NCI-H1930 (cell line): ENCODE results near the gene TMIGD2.

Source experiments
- DNase-seq, 2 experiments: peaks; one replicate each; lab custom pipeline; 2025; lab: John Stamatoyannopoulos, UW

Gene TMIGD2

DNA sequence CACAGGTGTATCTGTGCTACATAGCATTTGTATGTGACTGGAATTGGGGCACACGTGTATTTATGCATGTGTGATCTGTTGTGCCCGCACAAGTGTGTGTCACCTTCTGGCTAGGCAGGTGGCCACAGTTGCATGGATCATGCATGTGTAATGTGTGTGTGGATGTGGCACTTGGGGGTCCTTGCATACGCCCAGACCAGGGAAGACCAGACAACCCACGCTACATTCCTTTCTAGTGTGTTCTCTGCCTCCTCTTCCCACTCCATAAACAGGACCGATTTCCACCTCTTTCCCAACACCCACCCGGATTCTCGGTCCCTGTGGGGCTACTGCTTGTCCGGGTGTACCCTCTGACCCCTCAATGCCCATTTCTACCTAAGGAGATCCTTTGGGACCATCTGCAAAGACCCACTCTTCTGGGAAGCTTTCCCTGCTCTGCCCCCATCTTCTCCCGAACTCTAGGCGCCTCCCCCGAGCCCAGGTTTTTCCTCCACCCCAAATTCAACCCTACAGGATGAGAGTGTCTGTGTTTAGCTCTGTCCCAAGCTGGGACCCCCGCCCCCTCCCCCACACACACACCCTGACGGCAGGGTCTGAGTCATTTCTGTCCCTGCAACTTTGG is 24.1 kb upstream of the TMIGD2 start:
- no peak for DNase-seq

DNA sequence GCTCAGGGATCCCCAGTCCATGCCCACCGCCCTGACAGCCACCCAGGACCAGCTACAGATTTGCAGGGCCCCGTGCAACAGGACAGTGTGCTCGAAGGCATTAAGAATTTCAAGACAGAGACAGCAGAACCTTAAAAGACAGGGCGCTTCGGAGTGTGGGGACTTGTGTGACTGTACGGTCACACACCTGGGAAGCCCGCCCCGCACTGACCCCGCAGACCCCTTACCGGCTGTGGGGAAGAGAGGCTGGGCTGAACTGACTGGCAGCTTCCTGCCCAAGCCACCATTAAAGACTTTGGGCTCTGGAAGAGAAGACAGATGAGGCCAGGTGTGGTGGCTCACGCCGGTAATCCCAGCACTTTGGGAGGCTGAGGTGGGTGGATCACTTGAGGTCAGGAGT is 22.0 kb upstream of the TMIGD2 start:
- DNase-seq: no peak

GRCh38 chr19:4323692-4324091 is 21.5 kb upstream of the TMIGD2 start:
- DNase-seq: no peak

DNA sequence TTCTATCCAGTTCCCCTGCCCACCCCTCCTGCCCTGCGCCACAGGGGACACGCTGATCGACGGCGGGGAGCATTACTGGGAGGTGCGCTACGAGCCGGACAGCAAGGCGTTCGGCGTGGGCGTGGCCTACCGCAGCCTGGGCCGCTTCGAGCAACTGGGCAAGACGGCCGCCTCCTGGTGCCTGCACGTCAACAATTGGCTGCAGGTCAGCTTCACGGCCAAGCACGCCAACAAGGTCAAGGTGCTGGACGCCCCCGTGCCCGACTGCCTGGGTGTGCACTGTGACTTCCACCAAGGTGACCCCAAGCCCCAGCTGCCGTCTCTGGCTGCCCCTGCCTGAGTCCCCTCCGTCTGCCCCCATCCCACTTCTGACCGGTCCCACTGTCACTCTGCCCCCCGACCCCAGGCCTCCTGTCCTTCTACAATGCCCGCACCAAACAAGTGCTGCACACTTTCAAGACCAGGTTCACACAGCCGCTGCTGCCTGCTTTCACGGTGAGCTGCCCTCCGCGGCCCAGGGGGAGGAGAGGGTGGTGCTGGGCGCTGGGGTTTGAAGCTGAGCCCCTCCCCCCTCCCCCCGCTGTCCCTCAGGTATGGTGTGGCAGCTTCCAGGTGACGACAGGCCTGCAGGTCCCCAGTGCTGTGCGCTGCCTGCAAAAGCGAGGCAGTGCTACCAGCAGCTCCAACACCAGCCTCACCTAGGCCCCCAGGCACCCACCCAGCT is 20.9 kb upstream of the TMIGD2 start:
- no peak for DNase-seq

DNA sequence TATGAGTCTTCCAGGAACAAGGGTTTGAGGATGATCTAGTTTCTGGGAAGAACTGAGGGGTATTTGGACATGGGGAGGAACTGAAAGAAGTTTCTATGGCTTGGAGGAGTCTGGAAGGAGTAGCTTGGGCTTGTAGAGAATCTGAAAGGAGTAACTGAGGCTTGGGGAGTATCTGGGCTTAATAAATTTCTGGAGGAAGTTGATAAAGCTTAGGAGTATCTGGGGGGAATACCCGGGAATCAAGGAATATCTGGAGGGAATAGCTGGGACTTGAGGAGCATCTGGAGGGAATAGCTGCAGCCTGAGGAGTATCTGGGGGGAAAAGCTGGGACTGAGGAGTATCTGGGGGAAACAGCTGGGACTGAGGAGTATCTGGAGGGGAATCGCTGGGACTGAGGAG is 18.2 kb upstream of the TMIGD2 start:
- no peak for DNase-seq

DNA sequence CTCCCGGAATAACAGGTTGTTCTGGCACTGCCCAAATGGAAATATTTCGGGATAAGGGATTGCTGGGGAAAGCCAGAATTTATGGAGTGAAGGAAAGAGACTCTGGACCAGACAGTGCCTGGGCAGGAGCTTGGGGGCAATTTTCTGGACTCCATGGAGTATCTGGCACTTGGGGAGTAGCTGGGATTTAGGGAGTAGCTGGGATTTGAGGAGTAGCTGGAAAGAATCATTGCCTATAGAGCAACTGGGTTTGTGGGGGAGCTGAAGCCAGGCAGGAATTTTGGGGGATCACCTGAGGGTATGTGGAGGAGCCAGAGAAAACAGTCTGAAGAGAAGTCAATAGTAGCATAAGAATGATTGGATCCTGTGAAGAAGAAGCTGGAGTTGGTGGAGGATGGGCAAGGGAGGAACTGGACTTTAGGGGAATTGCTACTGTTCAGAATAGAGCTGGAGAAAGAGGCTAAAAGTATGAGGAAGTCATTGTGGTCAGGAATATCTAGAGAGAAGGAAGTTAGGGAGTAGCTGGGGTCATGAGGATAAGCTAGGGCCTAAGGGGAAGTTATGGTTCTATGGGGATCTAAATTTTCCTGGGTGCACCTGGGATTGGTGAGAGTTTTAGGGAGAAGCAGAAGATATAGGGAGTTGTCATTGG is 17.0 kb upstream of the TMIGD2 start:
- DNase-seq: no peak

- DNase-seq: no peak
Measured at GRCh38 chr19:4318460-4318859, 16.3 kb upstream of the TMIGD2 start.

DNA sequence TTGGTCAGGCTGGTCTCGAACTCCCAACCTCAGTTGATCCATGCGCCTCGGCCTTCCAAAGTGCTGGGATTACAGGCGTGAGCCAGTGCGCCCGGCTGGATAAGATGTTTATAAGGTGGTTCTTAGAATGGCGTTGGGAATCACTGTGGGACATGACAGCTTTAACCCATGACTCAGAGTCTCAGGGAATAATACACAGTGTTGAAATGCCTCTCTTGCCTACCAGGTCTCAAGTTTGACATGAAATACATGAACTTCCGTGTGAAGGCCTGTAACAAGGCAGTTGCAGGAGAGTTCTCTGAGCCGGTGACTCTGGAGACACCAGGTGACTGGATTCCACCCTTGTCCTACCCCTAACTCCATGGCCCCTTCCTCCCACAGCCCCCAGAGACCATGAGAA is 14.8 kb upstream of the TMIGD2 start:
- no peak for DNase-seq

GRCh38 chr19:4313847-4314490 is 11.8 kb upstream of the TMIGD2 start:
- DNase-seq: no peak

DNA sequence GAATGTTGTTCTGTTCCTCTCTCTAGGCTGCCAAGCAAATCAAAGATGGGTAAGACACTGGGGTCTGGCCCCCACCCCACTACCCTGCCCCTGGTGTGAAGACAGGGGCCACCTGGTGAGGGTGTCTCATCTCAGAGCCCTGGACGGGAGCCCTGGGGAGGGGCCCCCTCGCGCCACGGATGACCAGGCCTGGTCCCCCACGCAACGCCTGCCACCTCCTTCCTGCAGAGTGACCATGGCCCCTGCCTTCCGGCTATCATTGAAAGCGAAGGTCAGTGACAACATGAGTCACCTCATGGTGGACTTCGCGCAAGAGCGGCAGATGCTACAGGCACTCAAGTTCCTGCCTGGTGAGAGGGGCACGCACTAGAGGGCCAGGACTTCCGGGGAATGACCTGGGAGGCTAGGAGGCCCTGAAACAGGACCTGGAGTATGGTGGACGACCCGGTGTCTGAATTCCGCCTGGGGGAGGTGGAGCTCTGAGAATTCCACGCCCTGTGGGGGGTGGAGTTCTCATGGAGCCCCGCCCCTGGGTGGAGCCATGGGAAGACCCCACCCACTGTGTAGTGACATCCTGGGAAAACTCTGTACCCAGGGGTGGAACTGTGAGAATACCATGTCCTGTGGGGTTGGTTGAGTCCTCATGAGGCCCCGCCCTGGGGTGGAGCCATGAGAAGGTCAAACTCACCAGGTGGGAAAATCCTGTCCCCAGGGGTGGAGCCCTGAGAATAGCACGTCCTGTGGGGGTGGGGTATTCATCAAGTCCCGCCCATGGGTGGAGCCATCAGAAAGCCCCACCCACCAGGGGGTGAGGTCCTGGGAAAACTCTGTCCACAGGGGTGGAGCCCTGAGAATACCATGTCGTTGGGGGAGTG is 8.3 kb upstream of the TMIGD2 start:
- no peak for DNase-seq

- no peak for DNase-seq
Measured at GRCh38 chr19:4305659-4306058, 3.5 kb upstream of the TMIGD2 start.

DNA sequence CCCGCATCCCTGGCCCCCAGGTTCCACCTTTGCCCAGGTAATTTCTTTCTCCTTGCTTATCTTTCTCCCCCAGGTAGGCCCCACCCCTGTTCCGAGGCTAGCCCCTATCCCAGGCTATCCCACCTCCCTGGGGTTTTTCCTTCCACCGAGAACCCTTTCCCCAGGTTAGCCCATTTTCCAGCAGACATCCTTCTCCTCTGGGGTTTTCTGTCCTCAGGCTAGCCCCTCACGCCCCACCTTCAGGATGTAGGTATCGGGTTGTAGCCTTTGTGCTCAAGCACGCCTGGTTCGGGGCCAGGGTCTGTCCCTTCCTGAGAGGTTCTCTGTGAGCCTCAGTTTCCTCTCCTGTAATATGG is 3.0 kb upstream of the TMIGD2 start:
- DNase-seq: no peak

DNA sequence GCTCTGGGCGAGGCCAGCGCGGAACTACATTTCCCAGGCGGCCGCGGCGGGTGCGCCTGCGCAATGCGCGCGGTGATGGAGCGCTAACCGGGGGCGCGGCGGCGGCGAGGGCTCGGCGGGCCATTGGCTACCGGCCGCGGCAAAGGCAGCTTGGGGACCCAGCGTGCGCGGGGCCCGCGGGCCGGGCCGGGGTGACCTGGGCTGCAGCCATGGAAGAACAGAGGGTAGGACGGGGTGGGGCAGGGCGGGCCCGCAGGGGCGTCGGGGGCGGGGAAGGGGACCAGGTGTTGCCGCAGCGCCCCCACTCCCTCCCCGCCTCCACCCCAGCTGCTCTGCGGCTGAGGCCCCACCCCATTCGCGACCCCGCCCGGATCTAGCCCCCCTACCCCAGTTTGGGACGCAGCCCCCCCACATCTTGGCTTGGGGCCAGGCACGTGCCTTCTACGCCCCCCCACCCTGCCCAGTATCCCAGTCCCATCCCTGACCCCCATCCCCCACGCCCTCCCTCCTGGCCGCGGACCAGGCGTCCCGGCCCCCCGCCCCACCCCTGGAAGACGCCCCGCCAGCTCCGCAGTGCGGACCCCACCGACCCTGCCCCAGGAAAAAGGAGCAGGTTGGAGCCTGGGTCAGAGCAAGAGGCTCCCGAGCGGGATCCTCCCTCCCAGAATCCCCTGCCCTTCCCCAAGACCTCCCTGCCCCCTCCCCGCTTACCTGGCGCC is 2.5 kb upstream of the TMIGD2 start, which contains the start of gene FSD1:
FSD1 (plus strand) TSS at position 61 of the 719 bp plus-strand sequence; CDS start at position 210, 149 bp downstream.
- DNase-seq: peak; percentile 31 to 60

DNA sequence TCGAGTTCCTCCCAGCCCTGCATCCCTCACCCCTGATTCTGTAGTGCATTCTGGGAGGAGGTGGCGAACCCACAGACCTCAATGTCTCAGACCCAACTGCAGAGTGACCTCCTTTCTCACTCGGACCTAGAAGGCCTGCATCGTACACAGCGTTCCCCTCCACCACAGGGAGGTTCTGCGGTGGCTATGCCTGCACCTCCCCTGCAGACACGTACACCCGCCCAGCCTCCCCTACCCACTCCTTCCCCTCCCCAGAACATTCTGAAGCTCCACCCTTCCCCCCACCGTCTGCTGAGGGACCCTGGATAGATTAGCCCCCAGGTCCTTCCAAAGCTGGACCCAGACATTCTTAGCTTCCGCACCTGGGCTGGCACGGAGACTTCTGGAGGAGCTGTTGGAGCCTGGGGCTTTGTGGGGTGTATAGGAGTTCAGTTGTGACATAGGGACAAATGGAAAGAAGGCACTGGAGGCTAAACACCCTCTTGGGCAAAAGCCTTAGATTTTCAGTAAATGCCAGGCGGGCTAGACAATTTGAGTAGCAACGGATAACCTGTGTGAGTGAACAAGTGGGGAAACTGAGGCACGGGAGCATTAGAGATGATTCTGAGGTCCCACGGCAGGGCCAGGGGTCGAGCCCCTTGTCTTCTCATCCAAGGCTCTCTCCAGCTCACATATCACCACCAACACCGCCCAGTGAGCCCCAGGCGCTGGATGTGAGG is 1.8 kb upstream of the TMIGD2 start:
- no peak for DNase-seq

GRCh38 chr19:4301590-4302242 is 473 bp downstream of the TMIGD2 start:
- DNase-seq: no peak

- DNase-seq: no peak
Measured at GRCh38 chr19:4300589-4300988, 1.6 kb downstream of the TMIGD2 start.

- DNase-seq: no peak
Measured at GRCh38 chr19:4298810-4299550, 3.2 kb downstream of the TMIGD2 start.

DNA sequence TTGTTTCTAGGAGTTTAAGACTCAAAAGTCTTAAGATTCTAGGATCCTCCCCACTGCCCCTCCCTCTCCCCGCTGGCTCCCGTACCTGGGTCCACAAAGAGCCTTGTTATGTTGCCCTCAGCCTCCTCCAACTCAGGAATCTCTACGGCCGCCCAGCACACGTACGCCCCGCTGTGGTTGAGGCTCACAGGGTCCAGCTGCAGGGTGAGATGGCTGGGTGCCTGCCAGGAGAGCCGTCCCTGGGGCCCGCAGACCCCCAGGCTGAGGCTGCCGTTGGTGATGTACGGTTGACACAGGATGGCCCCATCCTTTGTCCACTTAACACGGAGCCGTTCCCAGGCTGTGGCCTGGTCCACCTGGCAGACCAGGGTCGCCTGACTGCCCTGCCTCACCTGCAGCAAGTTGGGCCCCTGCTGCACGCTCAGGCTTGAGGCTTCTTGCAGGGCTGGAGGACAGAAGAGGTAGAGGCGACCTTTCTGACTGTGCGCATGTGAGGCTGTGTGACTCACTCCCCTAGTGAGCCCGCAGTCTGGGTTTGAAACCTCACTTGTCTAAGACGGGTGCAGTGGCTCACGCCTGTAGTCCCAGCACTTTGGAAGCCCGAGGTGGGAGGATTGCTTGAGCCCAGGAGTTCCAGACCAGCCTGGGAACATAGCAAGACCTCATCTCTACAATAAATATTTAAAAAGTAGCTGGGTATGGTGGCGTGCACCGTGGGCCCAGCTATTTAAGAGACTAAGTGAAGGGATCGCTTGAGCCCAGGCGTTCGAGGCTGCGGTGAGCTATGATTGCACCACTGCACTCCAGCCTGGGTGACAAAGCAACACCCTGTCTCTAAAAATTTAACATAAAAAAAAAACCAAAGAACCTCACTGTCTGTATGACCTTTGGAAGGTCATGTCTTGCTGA is 4.0 kb downstream of the TMIGD2 start:
- no peak for DNase-seq
